ENCODE data around the gene NEU1.
"Not testable (repeated sequence)": the region's sequence is repeated elsewhere in the genome, so short reads cannot be mapped to it uniquely, and the experiment has no call there.

Gene NEU1

GRCh38 chr6:31862344-31863235 lies at the start of gene NEU1:
Gene NEU1 (minus strand): TSS chr6:31862821. CDS start chr6:31862776, 45 bp downstream.
- peak; percentile 98 for DNase-seq (ENCODE audit: low read depth)

- DNase-seq (ENCODE audit: low read depth): no peak
Measured at GRCh38 chr6:31911826-31912585, 49.4 kb upstream of the NEU1 start.

DNA sequence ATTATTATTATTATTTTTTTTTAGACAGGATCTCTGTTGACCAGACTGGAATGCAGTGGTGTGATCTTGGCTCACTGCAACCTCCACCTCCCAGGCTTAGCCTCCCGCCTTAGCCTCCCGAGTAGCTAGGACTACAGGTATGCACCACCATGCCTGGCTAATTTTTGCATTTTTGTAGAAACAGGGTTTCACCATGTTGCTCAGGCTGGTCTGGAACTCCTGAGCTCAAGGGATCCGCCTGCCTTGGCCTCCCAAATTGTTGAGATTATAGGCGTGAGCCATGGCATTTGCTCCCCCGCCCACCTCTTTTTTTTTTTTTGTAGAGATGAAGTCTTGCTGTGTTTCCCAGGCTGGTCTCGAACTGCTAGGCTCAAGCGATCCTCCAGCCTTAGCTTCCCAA lies 46.7 kb upstream of the NEU1 start:
- DNase-seq (ENCODE audit: low read depth): not testable (repeated sequence)

- DNase-seq (ENCODE audit: low read depth): no peak
Measured at GRCh38 chr6:31908791-31909190, 46.2 kb upstream of the NEU1 start.

DNA sequence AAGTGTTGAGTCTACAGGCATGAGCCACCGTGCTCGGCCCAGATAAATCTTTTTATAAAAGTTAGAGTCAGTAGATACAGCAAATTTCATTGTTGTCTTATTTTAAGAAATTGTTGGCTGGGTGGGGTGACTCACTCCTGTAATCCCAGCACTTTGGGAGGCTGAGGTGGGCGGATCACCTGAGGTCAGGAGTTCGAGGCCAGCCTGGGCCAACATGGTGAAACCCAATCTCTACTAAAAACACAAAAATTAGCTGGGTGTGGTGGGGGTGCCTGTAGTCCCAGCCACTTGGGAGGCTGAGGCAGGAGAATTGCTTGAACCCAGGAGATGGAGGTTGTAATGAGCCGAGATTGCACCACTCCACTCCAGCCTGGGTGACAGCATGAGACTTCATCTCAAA lies 45.6 kb upstream of the NEU1 start:
- not testable (repeated sequence) for DNase-seq (ENCODE audit: low read depth)

GRCh38 chr6:31907158-31907813 lies 44.7 kb upstream of the NEU1 start:
- no peak for DNase-seq (ENCODE audit: low read depth)

DNA sequence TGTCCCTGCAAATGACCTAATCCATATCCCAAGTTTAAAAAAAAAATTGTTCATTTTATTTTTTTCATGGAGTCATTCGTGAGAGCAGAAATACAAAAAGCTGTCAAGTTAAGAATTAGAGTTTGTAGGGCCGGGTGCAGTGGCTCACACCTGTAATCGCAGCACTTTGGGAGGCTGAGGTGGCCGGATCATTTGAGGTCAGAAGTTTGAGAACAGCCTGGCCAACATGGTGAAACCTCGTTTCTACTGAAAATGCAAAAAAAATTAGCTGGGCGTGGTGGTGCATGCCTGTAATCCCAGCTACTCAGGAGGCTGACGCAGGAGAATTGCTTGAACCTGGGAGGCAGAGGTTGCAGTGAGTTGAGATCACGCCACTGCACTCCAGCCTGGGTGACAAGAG lies 44.1 kb upstream of the NEU1 start:
- DNase-seq (ENCODE audit: low read depth): not testable (repeated sequence)

DNA sequence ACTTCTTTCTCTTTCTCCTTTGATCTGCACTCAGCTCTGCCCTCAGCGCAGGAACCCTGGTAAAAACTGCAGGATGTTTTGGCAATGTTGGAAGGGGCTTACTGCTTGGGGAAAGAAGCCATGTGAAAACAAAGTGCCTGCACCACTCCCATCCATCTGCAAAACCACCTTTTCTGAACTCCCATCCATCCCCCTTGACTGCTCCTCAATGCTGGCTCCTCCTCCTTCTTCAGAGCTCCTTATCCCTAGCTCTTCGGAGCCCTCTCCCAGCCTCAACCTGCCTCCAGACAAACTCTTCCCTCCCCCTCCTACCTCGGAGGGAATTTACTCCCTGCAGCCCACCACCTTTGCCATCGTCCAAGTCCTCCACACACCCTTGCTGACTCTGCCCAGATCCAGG lies 43.5 kb upstream of the NEU1 start:
- no peak for DNase-seq (ENCODE audit: low read depth)

GRCh38 chr6:31905041-31905440 lies 42.4 kb upstream of the NEU1 start:
- DNase-seq (ENCODE audit: low read depth): no peak

GRCh38 chr6:31903957-31904356 lies 41.3 kb upstream of the NEU1 start:
- no peak for DNase-seq (ENCODE audit: low read depth)

GRCh38 chr6:31901953-31902643 lies 39.5 kb upstream of the NEU1 start, which contains the start of gene ZBTB12:
Gene ZBTB12 (minus strand): TSS chr6:31902086. CDS start chr6:31901305, 781 bp downstream.
- DNase-seq (ENCODE audit: low read depth): peak; percentile 84

- DNase-seq (ENCODE audit: low read depth): peak; percentile 65
Measured at GRCh38 chr6:31901415-31901952, 38.9 kb upstream of the NEU1 start.

DNA sequence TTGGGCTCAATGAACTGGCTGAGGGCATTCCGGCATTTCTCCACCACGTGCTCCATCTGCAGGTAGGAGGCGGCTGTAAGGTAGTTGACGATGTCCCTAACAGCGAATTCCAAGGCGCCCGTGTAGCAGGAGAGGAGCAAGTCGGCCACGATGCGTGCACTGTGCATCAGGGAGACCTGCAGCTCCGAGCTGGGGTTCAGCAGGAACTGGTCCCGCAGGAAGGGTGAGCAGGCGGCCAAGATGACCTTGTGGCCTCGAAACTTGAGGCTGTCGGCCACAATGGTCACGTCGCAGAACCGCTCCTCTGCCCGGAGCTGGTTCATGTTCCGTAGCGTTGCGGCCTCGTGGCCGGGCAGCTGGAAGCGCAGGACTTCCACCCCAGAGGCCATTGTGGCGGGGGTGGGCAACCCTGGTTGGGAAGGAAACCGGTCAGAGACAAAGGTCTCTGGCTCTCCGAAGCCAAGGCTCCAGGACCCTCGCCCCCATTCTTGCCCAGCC lies 38.3 kb upstream of the NEU1 start:
- no peak for DNase-seq (ENCODE audit: low read depth)

DNA sequence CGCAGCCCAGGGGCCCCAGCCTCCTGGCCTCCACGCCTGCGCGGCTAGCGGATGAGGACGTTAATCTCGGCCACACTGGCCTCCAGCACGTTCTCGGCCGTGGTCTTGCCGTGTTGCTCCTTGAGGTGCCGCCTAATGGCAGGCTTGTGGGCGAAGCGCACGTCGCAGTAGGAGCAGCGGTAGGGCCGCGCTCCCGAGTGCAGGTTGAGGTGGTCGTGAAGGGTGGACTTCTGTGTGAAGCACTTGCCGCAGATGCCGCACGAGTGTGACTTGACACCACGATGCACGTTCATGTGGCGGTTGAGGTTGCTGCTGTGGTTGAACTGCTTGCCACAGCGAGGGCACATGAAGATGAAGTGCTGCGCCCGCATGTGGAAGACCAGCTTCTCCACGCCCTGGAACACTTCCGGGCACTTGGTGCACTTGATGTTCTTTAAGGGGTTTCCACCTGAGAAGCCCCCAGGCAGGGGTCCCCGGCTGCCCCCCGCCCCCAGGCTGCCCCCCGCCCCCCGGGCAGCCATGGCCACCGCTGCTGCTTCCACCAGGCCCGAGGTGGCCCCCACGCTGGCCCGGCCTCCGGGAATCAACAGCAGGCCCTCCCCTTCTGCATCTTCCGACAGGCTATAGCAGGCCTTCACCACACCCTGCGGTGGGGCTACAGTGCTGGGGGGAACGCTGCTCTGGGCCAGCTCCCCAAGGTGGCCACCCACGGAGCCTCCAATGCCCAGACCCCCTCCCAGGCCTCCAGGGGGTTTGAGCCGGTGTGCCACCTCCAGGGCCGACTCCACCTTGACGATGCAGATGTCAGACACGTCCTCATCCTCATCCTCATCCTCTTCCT lies 37.5 kb upstream of the NEU1 start:
- no peak for DNase-seq (ENCODE audit: low read depth)

- no peak for DNase-seq (ENCODE audit: low read depth)
Measured at GRCh38 chr6:31899215-31899614, 36.6 kb upstream of the NEU1 start.

DNA sequence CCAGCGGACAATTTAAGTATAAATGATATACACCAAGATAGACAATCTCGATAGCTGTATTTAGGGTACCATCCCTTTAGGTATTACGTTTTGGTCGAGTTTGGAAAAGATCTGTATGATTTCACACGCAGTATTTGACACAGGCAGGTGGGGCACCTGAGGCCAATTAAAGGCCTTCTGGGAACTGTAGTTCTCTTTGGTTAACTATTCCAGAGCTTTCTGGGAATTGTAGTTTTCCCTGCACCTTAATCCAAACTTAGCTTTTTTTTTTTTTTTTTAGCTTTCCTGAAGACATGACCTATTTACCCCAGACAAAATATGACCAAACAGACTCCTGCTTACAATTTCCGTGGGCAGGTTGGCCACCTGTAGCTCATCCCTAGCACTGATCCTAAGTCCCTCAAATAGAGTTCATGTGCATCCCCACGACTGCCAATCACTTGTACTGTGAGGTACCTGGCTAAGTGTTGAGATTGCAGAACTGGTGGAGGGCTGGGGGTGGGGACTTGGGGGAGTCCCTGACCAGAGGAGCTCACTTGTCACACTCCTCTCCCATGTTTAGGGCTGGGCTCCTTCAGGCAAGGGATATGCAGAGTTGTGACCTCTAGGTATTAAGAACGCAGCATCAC lies 35.9 kb upstream of the NEU1 start:
- DNase-seq (ENCODE audit: low read depth): no peak

DNA sequence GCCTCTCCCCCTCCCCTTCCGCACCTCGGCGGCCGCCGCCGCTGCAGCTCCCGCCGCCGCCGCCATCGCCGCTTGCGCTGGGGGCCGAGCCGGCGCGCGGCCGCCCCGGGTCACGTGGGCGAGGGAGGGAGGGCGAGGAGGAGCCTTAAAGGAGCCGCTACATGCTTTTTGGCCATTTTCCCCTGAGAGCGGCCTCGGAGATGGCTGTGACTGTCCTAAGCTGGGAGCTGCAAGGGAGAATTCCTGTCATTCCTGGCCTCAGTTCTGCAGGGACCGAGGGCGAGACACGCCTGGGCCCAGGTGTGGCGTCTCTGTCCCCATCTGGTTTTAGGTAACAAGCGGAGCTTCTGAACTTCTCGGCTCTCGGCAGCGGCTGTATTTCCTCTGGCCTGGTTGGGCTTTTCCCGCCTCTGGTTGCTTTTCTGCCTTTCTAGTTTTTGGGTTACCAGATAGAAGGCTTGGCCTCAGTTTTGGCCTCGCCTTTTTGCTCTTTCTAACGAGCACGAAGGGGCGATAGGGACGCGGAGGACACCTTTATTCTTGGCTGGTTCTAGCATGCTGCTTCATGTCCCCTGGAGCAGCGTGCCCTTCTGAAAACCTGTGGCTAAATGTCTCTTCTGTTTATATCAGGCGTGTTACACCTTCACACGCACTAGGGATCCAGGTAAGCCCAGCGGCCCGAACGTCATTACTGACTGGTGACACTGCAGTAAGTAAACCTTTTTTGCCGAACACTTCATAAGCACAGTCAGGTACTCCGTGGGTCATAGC lies 35.2 kb upstream of the NEU1 start, which contains the start of gene EHMT2:
Gene EHMT2, minus strand, starts transcription at position 87 of the 771 bp plus-strand sequence. Its CDS starts 21 bp downstream, at position 66.
- peak; percentile 83 for DNase-seq (ENCODE audit: low read depth)

- no peak for DNase-seq (ENCODE audit: low read depth)
Measured at GRCh38 chr6:31896856-31897611, 34.4 kb upstream of the NEU1 start.
